HG03280 (cell line): ENCODE data around the gene RPH3AL.
"Not testable (repeated sequence)": the region's sequence is repeated elsewhere in the genome, so short reads cannot be mapped to it uniquely, and the experiment has no call there.

Source experiments
- ATAC-seq: cut with Tn5 transposase; IDR thresholded peaks from one replicate; pipeline ENCODE4 v1.9.1; 2021; ENCODE audit warnings: mild to moderate bottlenecking, moderate library complexity; ENCODE audit not compliant: unreplicated experiment

RPH3AL gene

DNA sequence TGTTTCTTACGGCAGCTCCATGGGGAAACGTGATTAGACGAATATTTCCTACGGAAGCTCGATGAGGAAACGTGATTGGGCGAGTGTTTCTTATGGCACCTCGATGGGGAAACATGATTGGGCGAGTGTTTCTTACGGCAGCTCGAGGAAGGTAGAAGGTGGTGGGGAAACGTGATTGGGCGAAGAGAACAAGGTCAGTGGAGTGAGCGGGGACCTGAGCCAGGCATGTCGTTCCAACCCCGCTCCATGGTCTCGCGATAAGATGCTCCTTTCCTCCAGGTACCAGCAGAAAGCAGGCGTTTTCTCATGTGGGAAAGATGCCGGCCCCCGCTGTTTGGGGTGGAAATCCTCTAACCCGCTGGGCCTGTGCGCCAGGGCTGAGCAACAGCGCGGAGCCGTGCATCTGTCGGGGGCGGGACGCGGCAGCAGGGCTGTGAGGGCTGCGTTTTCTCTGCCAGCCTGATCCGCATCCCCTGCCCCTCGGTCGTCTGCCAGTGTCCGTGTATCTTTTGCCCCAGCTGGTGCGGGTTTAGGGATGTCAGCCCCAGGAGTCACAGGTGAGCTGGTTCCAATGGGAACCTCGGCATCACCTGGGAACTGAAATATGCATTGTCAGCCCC is 145.6 kb downstream of the RPH3AL start:
- no peak for ATAC-seq

DNA sequence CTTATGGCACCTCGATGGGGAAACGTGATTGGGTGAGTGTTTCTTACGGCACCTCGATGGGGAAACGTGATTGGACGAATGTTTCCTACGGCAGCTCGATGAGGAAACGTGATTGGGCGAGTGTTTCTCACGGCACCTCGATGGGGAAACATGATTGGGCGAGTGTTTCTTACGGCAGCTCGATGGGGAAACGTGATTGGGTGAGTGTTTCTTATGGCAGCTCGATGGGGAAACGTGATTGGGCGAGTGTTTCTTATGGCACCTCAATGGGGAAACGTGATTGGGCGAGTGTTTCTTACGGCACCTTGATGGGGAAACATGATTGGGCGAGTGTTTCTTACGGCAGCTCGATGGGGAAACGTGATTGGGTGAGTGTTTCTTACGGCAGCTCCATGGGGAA is 146.1 kb downstream of the RPH3AL start:
- not testable (repeated sequence) for ATAC-seq

GRCh38 chr17:205817-206216 is 146.8 kb downstream of the RPH3AL start:
- ATAC-seq: no peak

- no peak for ATAC-seq
Observed at GRCh38 chr17:205148-205669, 147.4 kb downstream of the RPH3AL start.

- no peak for ATAC-seq
Observed at GRCh38 chr17:204427-205147, 148.0 kb downstream of the RPH3AL start.

DNA sequence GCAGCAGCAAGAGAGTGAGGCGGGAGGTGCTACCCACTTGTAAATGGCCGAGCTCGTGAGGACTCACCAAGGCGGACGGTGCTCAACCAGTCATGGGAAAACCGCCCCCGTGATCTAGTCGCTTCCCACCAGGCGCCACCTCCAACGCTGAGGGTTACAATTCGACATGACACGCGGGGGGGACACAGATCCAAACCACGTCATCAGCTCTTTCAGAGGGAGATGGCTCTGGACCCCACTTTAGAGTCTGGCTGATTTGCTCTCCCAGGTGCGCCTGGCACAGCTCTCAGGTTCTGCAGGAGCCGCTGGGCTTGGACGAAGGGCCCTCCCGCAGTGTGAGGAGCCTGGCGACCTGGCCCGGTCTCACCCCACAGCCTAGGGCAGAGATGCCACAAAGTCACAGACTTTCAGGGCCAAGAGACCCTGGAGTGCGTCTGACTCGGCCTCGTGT is 150.1 kb downstream of the RPH3AL start:
- no peak for ATAC-seq

DNA sequence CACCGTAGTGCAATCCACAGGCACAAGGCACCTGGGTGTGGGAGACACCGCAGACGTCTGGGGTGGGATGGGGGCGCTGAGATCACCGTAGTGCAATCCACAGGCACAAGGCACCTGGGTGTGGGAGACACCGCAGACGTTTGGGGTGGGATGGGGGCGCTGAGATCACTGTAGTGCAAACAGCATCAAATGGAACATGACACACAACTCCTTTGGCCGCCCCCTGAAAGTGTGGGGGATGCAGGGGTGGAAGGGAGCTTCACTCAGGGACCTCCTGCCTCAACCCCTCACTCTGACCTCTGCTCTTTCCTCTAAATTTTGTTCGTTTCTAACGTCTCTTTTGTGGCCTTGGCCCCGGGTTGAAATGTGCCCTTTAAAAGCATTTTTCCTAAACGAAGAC is 150.9 kb downstream of the RPH3AL start:
- ATAC-seq: not testable (repeated sequence)

DNA sequence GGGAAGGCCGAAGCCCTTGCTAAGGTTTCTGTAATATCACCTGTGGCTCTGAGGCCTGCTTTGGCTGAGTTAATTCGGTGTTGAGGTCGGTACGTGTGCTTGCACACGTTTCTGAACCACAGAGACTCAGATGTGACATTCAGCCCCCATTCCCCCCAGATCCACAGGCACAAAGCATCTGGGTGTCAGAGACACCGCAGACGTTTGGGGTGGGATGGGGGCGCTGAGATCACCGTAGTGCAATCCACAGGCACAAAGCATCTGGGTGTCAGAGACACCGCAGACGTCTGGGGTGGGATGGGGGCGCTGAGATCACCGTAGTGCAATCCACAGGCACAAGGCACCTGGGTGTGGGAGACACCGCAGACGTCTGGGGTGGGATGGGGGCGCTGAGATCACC is 151.3 kb downstream of the RPH3AL start:
- ATAC-seq: not testable (repeated sequence)

GRCh38 chr17:200586-200985 is 152.0 kb downstream of the RPH3AL start:
- ATAC-seq: no peak

GRCh38 chr17:199806-200545 is 152.6 kb downstream of the RPH3AL start:
- no peak for ATAC-seq

DNA sequence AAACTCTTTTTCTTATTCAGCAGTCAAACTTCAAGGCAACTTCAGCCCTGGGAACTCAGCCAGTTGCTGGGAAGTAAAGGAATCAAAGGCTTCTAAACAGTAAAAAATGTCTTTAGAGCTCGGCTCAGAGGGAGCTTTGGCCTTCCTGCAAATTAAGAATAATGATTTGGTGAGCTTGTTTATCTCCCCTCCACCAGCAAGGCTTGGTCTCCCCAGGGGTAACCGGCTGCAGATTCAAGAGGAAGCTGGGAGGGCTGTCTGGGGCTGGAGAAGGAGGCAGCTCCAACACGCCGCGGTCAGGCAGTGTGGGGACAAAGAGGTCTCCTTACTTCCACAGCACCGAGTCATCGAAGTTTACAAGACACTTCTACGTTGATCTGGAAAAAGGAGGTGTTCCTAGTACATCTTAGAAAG is 153.4 kb downstream of the RPH3AL start:
- no peak for ATAC-seq

GRCh38 chr17:198225-198624 is 154.4 kb downstream of the RPH3AL start:
- ATAC-seq: not testable (repeated sequence)

GRCh38 chr17:197352-197751 is 155.3 kb downstream of the RPH3AL start:
- no peak for ATAC-seq

DNA sequence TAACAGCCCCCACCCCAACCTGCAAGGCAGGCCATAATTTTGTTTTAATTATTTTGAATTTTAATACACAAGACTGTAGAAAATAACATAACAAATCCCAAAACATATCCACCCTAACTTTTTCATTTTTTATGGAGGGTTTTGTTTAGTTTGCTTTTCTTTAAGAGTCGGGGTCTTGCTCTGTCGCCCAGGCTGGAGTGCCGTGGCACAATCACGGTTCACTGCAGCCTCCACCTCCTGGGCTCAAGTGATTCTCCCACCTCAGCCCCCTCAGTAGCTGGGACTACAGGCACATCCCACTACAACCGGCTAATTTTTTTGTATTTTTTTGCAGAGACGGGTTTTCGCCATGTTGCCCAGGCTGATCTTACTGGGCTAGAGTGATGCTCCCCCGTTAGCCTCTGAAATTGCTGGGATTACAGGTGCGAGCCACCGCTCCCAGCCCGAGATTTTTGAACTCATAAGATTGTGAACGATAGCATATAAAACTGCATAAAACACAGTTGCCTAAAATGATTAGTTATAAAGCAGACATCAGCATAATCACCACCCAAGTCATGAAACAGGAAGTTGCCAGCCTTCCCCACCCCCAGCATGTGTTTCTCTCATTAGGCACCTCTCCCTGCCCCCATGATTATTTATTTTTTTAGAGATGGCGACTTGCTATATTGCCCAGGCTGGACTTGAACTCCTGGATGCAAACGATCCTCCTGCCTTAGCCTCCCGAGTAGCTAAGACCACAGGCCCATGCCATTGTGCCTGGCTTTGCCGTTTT is 157.6 kb downstream of the RPH3AL start:
- no peak for ATAC-seq

GRCh38 chr17:193841-194806 is 158.5 kb downstream of the RPH3AL start:
- no peak for ATAC-seq

- ATAC-seq: no peak
Observed at GRCh38 chr17:193426-193810, 159.2 kb downstream of the RPH3AL start.

GRCh38 chr17:192666-193425 is 159.8 kb downstream of the RPH3AL start:
- ATAC-seq: no peak

- ATAC-seq: no peak
Observed at GRCh38 chr17:189444-189843, 163.2 kb downstream of the RPH3AL start.

DNA sequence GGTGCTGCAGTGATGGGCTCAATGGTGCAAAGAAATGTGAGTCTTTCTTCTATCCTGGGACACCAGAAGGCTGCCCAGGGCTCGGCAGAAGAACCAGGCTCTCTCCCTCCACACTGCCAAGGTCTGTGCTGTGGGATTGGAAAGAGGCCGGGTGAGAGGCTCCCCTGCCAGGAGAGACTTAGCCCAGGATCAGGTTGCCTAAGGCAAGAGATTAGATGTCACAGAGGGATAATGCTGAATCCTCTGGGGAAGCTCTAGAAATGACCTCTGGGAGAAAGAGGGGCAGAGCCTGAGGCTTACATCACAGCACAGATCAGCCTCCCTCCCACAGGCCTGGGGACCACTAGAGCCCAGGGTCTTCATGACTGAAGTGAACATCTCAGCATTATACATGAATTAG is 165.5 kb downstream of the RPH3AL start:
- no peak for ATAC-seq
